Tibial artery (tissue), 4 donors: Measurements from ENCODE around the gene PPP1R13L.

Experiments used
- DNase-seq, 2 donors: peaks; one replicate each; pipeline ENCODE4 v3.0.0-alpha.2; 2019
- H3K27ac ChIP-seq, 2 donors: fragments of 200-600 bp; sonication (generic) in 1 of 2; 1 replicate in 1 of 2; 2 replicates in 1 of 2; pipeline ENCODE4 v1.5.1; 2018 to 2019; ENCODE audit warnings: mild to moderate bottlenecking in 1 of 2
- H3K27me3 ChIP-seq, 2 donors: fragments of 200-600 bp; sonication (generic) in 1 of 2; one replicate each; pipeline versions ENCODE4 v1.5.1 to v1.6.0; 2016 to 2019
- H3K36me3 ChIP-seq, 3 donors: fragments of 200-600 bp; sonication (generic) in 2 of 3; one replicate each; pipeline ENCODE4 v1.5.1; 2016 to 2019; ENCODE audit warnings: mild to moderate bottlenecking in 2 of 3
- H3K4me1 ChIP-seq, 4 donors: fragments of 200-600 bp; sonication (generic) in 2 of 4; 1 replicate in 3 of 4; 2 replicates in 1 of 4; pipeline ENCODE4 v1.5.1; 2016 to 2019
- H3K4me3 ChIP-seq, 2 donors: fragments of 200-600 bp; sonication (generic) in 1 of 2; 1 replicate in 1 of 2; 2 replicates in 1 of 2; pipeline ENCODE4 v1.5.1; 2018 to 2019; ENCODE audit warnings: mild to moderate bottlenecking in 2 of 2
- H3K9me3 ChIP-seq, 3 donors: fragments of 200-600 bp; sonication (generic) in 1 of 3; one replicate each; pipeline ENCODE4 v1.5.1; 2016 to 2019
- CTCF ChIP-seq, 2 experiments: fragments of 200-600 bp in 1 of 2; fragments of 450-650 bp in 1 of 2; IDR thresholded peaks; one replicate each; pipeline ENCODE4 v1.5.1; 2017 to 2019; ENCODE audit warnings: antibody characterized with exemption in 2 of 2, mild to moderate bottlenecking in 1 of 2, moderate library complexity in 1 of 2
- intact Hi-C: fragments of 100-400 bp; cut with DNase I; formaldehyde crosslinking; loops from one replicate; pipeline ENCODE4 v1.15.0; 2023; ENCODE audit warnings: low total_unique reads

The PPP1R13L gene

GRCh38 chr19:45368127-45368526 is 36.7 kb downstream of the PPP1R13L start:
- H3K4me1 ChIP-seq: peaks cover 0 to 13% (median 4%) of the 10 kb centered on the region in 4 donors
- H3K27me3 ChIP-seq: no peaks in the 10 kb centered on the region
- intact Hi-C loops: no loop called here
- H3K36me3 ChIP-seq: peaks cover 0 to 28% (median 11%) of the 10 kb centered on the region in 3 donors
- DNase-seq: no peak
- no peaks in the 10 kb centered on the region for H3K9me3 ChIP-seq
- TF ChIP-seq CTCF (IDR thresholded peaks at IDR 0.05): no peak
- no peak overlapping the region for H3K4me3 ChIP-seq
- H3K27ac ChIP-seq: no peak overlapping the region

- DNase-seq: no peak
- intact Hi-C loops: no loop called here
- peaks cover 0 to 54% (median 19%) of the 10 kb centered on the region in 3 donors for H3K36me3 ChIP-seq
These were observed 40.2 kb downstream of the PPP1R13L start for GRCh38 chr19:45364696-45365095.

GRCh38 chr19:45363861-45364459 is 40.9 kb downstream of the PPP1R13L start:
- Histone ChIP-seq H3K27ac (no peak overlapping the region), H3K27me3 (no peaks in the 10 kb centered on the region), H3K4me1 (no peaks in the 10 kb centered on the region), H3K36me3 (peaks cover 0 to 62% (median 24%) of the 10 kb centered on the region in 3 donors), H3K4me3 (no peak overlapping the region), H3K9me3 (no peaks in the 10 kb centered on the region)
- intact Hi-C loops: no loop called here
- TF ChIP-seq CTCF (IDR thresholded peaks at IDR 0.05): no peak
- DNase-seq: no peak

More at GRCh38 chr19:45364696-45365095, 40.2 kb downstream of the PPP1R13L start:
- no peak for TF ChIP-seq CTCF (IDR thresholded peaks at IDR 0.05)
- no peaks in the 10 kb centered on the region for H3K9me3 ChIP-seq
- H3K27ac ChIP-seq: no peak overlapping the region
- H3K27me3 ChIP-seq: no peaks in the 10 kb centered on the region
- no peak overlapping the region for H3K4me3 ChIP-seq
- H3K4me1 ChIP-seq: peaks cover 0 to 3% (median 0%) of the 10 kb centered on the region in 4 donors

- DNase-seq: no peak
- Histone ChIP-seq H3K27ac (no peak overlapping the region), H3K4me1 (no peaks in the 10 kb centered on the region), H3K4me3 (no peak overlapping the region), H3K27me3 (no peaks in the 10 kb centered on the region), H3K9me3 (no peaks in the 10 kb centered on the region), H3K36me3 (peaks cover 0 to 69% (median 24%) of the 10 kb centered on the region in 3 donors)
- TF ChIP-seq CTCF (IDR thresholded peaks at IDR 0.05): no peak
- intact Hi-C loops: no loop called here
These were observed 42.6 kb downstream of the PPP1R13L start for GRCh38 chr19:45362291-45362690.

GRCh38 chr19:45361608-45362007 is 43.3 kb downstream of the PPP1R13L start:
- H3K27me3 ChIP-seq: no peaks in the 10 kb centered on the region
- H3K4me3 ChIP-seq: no peak overlapping the region
- no peaks in the 10 kb centered on the region for H3K4me1 ChIP-seq
- DNase-seq: no peak
- intact Hi-C loops: no loop called here
- peaks cover 0 to 76% (median 24%) of the 10 kb centered on the region in 3 donors for H3K36me3 ChIP-seq
- no peak overlapping the region for H3K27ac ChIP-seq
- no peaks in the 10 kb centered on the region for H3K9me3 ChIP-seq
- no peak for TF ChIP-seq CTCF (IDR thresholded peaks at IDR 0.05)
